Cardiac fibroblast (primary cell): Measurements from ENCODE around the gene CTDNEP1.

Source experiments
- DNase-seq, 2 donors: peaks; one replicate each; pipeline versions ENCODE4 v3.0.0 to v3.0.0-alpha.2; 2010; ENCODE audit warnings: low read depth in 2 of 2
- H3K4me3 ChIP-seq, 2 donors: replicated peaks in 1 of 2; 1 replicate in 1 of 2; 2 replicates in 1 of 2; pipeline ENCODE4 v1.5.1; 2011; ENCODE audit warnings: low read depth in 2 of 2, low read length in 2 of 2, mild to moderate bottlenecking in 2 of 2, moderate library complexity in 1 of 2
- CTCF ChIP-seq: IDR thresholded peaks from one replicate; pipeline ENCODE4 v1.5.1; 2011; ENCODE audit warnings: low read depth, mild to moderate bottlenecking, low read length, inconsistent platforms

The CTDNEP1 gene

GRCh38 chr17:7205561-7205960 lies 46.0 kb downstream of the CTDNEP1 start:
- peak overlapping the region; percentile 44 to 60 for H3K4me3 ChIP-seq
- no peak for DNase-seq
- no peak for TF ChIP-seq CTCF

- TF ChIP-seq CTCF = no peak
- H3K4me3 ChIP-seq = peak overlapping the region; percentile 44 to 60
- DNase-seq = peak; percentile 83 to 89
Measured at GRCh38 chr17:7204828-7205461, 46.6 kb downstream of the CTDNEP1 start.

GRCh38 chr17:7204336-7204735 lies 47.2 kb downstream of the CTDNEP1 start:
- no peak for DNase-seq
- peak overlapping the region; percentile 44 to 60 for H3K4me3 ChIP-seq
- no peak for TF ChIP-seq CTCF

- DNase-seq = no peak
- H3K4me3 ChIP-seq = no peak overlapping the region
- no peak for TF ChIP-seq CTCF
Measured at GRCh38 chr17:7203391-7203790, 48.1 kb downstream of the CTDNEP1 start.

GRCh38 chr17:7196651-7197401 lies 54.7 kb downstream of the CTDNEP1 start:
- H3K4me3 ChIP-seq = no peak overlapping the region
- DNase-seq = no peak
- no peak for TF ChIP-seq CTCF

GRCh38 chr17:7195971-7196370 lies 55.6 kb downstream of the CTDNEP1 start:
- no peak overlapping the region for H3K4me3 ChIP-seq
- TF ChIP-seq CTCF = no peak
- DNase-seq = no peak
